T-helper 9 cell (primary cell): ENCODE results near the gene ZNRF1.

Source experiments
- DNase-seq: peaks from one replicate; pipeline ENCODE4 v3.0.0-alpha.2; 2020

The ZNRF1 gene

DNA sequence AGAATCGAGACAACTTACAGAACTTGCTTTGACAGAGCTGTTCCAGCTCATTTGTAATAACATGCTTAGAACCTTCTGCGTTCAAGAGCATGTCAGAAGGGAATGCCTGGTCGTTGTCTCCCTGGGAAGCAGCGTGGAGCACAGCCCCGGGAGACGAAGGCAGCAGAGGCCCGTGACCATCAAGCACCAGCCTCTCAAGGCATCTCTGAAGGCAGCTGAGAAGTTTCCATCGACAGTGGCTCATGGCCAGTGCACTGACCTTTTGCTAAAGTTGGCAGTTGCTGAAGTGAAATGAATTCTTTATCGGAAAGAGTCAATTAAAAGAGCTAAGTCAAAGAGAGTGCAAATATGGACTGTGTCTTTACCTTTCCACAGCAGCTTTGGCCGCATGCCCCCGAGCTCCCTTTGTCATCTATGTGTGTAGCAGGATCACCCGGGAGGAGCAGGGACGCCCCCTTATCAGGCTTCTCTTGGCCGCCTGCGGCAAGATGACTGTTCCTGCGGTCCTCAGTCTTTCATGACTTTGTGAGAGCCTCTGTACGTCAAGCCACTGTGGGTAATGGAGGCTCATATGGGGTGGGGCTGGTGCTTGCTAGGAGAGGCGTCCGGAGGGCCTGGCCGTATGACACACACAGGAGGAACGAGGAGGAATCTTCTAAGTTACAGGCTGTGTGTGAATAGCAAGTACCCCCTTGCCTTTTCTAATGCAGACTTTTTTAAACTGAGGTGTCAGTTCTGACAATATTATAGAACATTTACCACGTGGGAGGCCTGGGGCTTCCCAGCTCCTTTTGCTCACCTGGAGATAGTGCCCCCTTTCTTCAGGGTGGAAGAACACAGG is 63.5 kb downstream of the ZNRF1 start:
- no peak for DNase-seq

DNA sequence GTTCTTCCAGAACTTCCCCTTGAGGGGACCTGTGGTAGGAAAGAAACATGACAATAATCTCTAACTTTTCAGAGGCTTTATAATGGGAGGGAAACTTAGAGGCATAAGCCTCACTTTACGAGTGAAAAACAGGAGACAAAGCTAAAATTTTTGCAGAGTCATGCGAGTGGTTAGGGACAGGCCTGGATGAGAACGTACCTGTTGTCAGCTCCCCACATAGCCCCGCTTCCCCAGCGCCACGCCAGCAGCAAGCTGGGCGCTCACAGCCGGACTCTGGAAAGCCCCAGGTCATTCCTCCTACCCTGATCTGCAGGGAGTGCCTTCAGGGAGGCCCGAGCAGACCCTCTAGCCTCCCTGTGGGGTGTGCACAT is 64.1 kb downstream of the ZNRF1 start:
- no peak for DNase-seq

DNA sequence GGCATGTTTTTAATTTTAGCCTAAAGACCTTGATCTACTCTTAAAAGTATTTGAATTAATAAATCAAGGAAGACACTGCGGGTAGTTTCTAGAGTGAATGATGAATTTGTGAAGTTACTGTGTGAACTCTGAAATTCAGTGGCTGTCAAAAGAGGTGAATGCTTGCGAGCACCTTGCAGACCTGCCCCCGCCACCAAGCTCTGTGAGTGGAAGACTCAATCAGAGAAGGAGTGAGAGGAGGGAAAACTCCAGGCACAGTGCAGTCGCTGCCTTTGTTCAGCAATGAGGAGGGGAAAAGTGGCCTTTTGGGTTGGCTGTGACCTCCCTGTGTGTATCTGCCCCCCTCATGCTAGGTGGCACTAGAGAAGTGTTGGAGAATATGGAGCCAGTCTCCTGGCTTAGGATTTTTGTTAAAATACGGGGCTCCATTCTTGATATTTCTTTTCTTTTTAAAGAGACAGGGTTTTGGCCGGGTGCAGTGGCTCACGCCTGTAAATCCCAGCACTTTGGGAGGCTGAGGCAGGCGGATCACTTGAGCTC is 64.8 kb downstream of the ZNRF1 start:
- DNase-seq = no peak

DNA sequence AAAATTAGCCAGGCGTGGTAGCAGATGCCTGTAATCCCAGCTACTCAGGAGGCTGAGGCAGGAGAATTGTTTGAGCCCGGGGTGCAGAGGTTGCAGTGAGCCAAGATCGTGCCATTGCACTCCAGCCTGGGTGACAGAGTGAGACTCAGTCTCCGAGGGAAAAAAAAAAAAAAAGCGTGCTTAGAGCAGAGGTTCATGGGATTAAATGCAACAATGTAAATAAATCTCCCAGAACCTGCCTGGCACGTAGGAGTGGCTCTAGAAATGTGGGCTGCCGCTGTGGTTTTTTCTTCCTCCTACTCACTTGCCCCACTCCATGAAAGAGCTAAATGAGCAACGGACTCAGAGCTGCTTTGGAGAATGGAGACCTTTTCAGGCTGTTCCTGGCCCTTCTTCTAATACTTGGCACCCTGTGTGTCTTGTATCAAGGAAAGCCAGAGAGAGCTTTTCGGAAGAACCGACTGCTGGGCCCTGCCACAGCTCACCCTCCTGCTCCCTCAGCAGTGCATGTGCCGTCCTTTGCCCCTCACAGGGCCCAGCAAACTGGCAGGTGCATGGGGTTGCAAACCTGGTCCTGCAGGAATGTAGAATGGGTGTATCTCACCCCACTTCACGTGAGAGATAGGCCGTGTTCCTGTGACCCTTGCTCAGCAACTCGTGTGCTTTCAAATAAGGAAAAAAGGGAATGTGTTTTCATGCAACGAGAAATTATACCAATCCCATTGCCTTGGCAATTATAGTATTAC is 65.8 kb downstream of the ZNRF1 start:
- DNase-seq = no peak

DNA sequence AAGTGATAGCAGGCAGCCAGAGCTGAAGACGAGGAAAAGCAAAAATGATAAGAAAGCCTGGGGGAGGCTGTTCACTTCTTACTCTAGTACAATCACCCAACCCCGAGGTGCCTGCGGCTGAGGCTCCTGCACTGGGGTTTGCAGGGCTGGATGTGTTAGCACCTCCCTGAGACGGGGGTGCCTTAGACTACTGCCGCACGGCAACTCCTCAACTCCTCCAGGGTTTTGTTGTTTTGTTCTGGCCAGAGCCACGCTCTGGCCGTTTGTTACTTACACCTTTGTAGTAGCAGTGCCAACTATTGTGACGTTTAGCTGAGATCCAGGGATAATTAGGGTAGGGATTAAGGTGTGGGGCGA is 66.3 kb downstream of the ZNRF1 start:
- DNase-seq = no peak

DNA sequence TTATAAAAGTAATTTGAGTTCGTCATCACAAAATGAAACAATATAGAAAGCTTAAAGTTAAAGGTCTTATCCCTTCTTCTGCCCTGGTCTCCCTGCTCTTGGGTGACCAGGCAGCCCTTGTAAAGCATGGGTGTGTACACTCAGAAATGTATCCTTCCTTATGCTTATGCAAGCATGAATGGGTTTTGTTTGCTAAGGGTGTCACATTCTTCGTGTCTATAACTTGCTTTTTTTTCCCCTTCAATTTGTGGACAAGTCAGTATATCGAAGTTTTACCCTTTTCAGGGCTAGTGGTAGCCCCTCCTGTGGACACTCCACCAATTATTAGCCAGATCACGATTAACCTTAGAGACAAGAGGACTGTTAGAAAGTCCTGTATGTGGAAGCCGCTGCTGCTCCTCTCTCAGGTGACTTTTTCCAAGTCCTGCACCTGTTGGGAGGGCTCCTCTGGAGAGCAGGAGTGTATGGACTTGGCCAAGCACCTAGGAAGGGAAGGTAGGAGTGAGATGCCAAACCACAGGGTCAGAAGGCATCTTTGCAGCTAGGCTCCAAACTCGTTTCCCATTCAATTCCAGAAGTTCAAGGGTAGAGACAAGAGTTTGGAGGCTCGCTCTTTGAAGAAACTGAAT is 66.8 kb downstream of the ZNRF1 start:
- DNase-seq = no peak

DNA sequence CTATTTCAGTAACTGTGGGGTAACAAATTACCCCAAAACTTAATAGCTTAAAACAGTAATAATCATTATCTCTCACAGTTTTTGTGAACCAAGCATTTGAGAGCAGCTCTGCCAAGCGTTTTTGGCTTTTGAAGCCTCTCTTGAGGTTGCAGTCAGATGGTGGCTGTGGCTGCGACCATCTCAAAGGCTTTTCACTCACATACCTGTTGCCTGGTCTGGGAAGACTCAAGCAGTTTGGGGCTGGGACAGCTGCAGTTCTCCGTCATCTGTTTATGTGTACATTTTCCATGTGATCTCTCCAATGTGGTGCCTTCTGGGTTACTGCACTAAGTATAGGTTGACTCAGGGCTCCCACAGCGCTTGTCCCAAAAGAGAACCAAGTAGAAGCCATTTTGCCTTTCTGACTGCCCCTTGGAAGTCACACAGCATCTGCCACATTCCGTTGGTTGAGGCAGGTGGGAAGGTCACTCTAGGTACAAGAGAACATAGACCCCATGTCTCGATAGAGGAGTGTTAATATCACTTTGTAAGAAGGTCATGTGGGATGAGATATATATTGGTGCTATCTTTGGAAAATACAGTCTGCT is 68.1 kb downstream of the ZNRF1 start:
- DNase-seq = no peak

DNA sequence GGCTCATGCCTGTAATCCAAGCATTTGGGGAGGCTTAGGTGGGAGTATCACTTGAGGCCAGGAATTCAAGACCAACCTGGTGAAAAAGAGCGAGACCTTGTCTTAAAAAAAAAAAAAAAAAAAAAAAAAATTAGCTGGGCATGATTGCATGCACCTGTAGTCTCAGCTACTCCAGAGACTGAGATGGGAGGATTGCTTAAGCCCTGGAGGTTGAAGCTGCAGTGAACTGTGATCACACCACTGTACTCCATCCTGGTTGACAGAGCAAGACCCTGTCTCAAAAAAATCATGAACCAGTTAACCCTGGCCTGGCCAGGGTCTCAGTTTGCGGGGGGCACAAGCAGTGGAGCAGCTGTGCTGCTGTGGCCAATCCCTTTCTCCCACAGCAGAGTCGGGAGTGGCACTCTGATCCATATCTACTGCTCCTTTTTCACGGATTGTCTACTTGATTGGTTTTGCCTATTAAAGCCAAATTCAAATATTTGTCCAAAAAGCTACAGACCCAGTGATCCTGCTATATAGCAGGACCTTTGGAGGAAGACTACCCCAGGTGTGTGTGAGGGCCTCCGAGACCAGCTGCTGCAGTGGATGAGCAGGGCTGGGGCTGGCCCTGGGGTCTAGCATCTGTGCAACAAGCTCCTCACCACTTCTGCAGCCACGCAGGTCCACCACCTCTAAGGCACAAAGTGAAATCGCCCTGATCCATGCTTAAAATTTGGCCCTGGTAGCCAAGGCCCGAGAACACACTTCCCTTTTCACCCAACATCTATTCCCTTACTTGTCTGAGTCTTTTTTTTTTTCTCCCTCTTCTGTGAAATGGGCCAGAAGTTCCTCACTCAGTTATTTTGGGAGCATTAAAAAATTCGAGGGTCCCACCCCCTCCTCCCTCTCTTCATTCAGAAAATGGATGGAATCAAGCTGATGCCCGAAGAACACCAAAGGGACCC is 69.5 kb downstream of the ZNRF1 start:
- no peak for DNase-seq

DNA sequence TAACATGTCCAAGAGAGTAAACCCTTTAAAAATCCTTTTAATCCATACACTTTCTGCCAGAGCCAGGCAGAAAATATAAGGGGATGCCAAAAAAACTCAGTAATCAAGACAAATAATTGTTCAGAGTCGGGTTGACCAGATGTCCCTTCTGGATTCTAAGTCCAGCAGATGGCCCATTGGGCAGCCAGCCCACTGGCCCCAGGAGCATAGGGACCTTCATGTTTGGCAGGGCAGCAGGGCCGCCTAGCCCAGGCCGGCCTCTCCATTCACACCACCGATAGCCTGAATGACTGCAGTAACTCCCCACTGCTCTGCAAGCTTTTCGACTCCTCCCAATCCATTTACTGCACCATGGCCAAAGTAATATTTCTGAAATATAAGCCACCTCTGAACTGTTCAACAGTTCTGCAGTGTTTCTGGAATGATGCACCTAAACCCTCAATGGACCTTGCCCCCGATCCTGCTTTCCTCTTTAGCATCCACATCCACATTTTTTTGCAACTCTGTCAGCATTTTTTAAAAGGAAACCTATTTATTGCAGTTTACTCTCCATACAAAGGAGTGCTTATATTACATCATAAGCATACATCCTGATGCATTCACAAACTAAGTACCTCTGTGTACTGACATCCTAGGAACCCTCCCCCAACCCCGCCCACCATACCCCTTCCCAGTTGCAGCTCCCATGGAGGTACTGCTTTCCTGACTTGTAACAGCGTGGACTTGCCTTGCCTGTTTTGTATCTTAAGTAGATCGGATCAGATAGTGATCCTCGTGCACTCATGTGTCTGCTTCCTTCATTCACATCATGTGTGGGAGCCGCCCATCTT is 71.4 kb downstream of the ZNRF1 start:
- no peak for DNase-seq

DNA sequence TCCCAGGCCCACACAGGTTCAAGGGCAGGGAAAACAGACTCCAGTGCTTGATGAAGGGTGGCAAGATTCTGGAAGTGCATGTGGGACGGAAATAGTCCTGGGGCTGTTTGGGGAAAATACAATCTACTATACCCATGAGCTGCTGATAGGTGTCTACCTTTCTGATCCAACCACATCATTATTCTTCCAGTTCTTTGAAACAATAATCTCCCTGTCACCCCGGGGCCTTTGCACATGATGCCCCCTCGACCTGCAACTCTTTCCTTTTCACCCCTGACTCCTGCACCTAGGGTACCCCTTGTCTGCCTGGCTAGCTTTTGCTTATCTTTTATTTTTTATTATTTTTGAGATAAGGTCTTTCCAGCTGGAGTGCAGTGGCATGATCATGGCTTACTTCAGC is 72.8 kb downstream of the ZNRF1 start:
- DNase-seq = no peak

DNA sequence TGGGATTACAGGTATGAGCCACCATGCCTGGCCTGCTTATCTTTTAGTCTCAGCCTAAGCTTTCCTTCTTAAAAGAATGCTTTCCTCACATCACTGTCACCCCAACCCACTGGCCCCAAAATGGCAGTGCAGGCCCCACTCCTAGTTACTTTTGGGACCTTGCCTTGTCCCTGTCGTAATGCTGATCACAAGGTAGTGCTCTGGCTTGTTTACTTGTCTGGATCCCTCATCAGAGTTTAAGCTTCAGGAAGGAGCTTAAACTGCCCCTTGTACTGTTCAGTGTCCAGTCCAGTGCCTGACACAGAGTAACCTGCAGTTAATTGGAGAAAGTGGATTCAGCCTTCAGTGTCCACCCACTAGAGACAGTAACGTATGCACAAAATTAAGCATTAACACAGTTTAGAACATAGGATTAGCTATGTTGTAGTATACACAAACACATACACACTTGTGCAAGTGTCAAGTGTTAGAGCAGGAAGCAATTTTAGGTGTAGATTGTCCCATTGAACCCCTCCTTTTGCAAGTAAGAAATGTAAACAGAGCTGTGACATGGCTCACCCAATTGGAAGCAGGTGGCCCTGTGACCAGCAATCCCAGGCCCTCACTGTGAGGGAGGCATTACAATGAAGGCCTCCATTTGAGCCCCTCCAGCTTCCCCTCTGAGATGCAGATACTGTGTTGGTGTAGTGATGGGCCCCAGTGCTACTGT is 73.6 kb downstream of the ZNRF1 start:
- DNase-seq = no peak

DNA sequence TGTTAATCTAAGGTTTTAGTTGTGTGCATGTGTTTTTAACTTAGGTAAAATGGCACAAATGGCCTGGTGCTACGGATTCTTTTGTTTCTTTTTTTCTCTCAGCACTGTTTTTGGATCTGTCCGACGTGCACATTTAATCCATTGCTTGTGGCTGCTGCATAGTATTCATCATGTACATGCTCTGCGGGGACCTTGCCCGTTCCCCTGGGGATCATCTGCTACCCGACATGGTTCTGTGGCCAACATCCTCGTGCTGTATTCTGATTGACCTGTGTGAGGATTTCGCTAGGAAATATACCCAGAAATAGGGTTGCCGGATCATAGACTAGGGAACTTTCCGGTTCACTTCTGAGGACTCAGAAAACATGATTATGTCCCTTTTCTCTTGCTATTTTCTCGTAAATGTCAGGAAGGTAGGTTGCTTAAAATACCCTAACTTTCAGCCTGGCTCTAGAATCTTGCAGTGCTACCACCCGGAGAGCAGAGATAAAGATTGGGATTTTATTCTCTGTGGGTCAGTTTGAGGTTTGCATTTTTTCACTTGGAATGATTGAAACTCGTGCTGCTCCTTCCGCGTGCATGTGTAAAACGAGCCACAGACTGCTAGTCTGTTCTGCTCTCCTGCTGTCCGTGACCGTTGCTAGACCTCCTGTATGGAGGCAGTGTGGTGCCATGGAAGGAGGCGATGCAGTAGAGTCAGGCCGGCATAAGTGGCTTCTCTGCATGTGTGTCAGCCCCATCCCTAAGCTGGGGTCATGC is 74.9 kb downstream of the ZNRF1 start:
- DNase-seq = no peak

DNA sequence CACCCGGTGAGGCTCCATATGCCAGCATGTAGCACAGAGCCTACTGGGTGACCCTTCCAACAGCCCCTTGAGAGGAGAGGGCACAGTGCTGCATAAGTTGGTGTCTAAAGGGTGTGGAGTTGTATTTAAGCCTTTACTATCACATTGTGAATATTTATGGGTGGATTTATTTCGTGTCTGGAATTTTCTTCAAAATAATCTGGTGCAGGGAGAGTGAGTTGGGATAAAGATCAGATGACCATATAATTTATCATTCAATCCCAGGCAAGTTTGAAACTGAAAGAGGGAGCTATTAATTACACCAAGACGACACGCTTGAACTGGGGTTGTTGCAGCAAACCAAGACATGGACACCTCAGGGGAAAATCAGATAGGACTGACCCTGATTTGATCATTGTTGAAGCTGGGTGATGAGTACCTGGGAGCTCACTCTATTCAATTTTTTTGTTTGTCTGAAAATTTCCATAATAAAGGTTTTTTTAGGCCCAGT is 75.5 kb downstream of the ZNRF1 start:
- no peak for DNase-seq

DNA sequence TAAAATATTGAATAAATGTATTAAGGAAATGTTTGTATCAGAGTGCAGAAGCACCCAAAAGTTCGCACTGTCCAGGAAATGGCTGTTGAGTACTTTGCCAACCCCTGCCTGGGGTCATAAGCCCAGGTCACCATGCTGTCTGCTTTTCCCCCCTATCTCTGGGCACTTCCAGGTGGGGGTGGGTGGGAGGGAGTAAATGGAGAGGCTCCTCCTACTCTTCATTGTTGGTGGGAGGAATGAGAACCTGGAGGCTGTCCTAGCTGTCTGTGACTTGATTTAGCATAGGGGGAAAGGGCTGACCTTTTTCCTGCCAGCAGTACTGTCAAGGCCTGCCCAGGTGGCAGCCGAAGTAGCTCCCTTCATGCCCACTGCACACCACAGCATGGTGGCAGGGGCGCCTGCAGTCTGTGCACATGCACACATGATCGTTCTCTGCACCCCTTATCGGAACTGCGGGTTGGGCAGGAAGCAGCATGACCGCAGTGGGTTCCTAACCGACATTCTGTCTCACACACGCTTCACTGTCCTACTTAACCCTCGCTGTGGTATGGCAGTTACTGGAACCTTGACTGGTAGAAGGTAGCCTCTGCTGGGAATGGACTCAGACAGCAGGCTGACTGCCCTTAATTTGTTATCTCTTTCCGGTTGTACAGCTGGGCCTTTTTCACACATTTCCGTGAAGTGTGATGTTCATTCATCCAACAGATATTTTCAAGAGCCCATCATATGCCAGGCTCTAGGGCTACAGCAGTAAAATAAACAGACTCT is 76.3 kb downstream of the ZNRF1 start:
- DNase-seq = peak; percentile 74

DNA sequence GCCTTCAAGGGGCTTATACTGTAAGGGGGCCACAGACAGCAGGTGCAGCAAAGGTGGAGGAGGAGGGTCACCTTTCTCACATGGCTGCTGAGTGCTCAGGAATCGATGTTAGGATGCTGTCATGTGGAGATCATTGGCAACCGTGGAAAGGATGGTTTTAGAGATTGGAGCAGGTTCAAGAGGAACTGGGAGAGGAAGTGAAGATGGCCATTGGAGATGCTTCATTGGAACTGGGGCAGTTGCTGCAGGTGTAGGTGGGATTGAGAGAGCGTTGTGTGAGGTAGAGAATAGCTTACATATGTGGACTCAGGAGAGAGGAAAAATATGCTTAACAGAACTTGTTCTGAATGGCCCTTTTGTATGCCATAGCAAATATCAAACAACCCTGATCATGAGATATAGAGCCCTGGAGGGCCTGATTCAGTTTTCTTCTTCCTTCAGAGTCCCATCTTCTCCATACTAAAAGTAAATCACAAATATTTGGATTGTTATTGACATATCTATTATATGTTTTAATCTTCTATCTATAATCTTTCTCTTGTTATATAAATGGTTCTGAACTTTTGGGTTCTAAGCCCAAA is 77.0 kb downstream of the ZNRF1 start:
- DNase-seq = no peak

DNA sequence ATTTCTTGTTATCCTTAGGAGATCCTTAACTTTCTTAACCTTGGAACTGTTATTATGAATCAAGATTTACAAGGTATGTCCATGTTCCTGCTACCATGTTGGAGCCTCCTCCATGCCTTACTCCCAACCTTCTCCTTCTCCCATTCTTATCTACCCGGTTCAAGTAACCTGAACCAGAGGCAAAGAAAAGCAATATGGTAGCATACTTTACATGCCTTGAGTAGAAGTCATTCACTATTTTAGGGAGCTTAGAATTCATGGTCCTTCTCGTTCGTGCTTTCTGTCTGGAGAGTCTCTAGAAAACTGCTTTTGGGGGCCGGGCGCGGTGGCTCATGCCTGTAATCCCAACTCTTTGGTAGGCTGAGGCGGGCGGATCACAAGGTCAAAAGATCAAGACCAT is 80.1 kb downstream of the ZNRF1 start:
- DNase-seq = no peak

DNA sequence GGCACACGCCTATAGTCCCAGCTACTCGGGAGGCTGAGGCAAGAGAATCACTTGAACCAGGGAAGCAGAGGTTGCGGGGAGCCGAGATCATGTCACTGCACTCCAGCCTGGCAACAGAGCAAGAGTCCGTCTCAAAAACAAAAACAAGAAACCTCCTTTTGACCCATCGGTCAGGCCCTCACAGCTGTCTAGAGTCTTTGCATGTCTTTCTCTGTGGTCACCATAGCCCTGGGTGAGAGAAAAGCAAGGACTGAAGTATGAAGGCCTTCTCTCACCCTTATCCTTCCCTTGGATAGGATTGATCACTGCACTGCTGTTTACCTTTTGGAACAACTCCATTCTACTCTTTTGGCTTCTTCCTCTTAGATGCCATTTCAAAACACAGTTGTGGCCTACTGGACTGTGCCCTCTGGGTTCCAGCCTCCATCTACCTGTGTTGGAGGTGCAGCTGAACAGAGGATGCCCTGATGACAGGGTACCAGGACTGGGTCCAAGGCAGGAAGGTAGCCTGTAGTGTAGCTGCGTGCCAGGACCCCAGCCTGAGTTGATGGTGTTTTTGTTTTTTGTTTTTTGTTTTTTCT is 80.6 kb downstream of the ZNRF1 start:
- DNase-seq = no peak
